OCI-LY3 (cell line): ENCODE measurements around the gene PPP2CA.

Experiments used
- EZH2phosphoT487 ChIP-seq: fragments of 200-600 bp; shearing (Covaris generic); IDR thresholded peaks from 2 replicates; pipeline ENCODE4 v1.6.1; 2018; ENCODE audit warnings: antibody characterized with exemption, mixed run types, low read depth
- TF ChIP-seq, protein P1 (sequence below): fragments of 200-600, 300-600 bp; sonication (generic); IDR thresholded peaks from 2 replicates; pipeline ENCODE4 v1.5.1; 2014; ENCODE audit warnings: antibody characterized with exemption, low read length, low read depth

- TF ChIP-seq, protein P1, sequence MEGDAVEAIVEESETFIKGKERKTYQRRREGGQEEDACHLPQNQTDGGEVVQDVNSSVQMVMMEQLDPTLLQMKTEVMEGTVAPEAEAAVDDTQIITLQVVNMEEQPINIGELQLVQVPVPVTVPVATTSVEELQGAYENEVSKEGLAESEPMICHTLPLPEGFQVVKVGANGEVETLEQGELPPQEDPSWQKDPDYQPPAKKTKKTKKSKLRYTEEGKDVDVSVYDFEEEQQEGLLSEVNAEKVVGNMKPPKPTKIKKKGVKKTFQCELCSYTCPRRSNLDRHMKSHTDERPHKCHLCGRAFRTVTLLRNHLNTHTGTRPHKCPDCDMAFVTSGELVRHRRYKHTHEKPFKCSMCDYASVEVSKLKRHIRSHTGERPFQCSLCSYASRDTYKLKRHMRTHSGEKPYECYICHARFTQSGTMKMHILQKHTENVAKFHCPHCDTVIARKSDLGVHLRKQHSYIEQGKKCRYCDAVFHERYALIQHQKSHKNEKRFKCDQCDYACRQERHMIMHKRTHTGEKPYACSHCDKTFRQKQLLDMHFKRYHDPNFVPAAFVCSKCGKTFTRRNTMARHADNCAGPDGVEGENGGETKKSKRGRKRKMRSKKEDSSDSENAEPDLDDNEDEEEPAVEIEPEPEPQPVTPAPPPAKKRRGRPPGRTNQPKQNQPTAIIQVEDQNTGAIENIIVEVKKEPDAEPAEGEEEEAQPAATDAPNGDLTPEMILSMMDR: no peak
- TF ChIP-seq EZH2phosphoT487: no peak
These were observed 41.6 kb upstream of the PPP2CA start for GRCh38 chr5:134267366-134268018.
